ENCODE data around the gene CTIF.

CTIF gene

DNA sequence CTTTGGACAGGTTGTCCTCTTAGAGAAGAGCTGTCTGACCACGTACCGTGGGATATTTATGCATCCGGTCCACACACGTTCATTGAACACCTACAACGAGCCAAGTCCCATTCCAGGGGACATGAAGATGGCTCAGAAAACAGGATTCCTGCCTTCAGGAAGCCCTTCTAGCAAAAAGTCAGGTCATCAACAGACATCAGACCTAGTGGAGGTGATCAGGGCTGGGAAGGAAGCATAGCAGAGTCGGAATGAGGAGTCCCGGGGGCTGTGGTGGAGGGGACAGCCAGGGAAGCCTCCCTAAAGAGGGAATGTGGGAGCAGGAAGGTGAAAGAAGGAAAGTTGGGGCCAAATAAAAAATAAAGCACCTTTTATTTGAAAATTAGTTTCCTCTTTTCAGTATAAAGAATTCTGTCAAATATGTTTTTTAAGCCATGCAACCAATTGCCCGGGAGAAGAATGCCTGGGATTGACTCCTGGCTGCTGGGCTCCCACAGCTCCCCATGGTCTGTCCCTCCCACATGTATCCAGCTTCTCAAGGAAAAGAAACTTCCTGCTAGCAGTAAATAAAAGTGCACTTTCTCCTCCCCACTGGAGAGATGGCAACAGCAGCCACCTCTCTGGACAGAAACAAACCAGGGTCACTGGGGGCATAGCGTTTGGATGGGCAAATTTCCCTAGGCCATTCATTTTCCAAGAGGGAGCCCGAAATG lies 267.1 kb downstream of the CTIF start:
- TF ChIP-seq, protein P1, sequence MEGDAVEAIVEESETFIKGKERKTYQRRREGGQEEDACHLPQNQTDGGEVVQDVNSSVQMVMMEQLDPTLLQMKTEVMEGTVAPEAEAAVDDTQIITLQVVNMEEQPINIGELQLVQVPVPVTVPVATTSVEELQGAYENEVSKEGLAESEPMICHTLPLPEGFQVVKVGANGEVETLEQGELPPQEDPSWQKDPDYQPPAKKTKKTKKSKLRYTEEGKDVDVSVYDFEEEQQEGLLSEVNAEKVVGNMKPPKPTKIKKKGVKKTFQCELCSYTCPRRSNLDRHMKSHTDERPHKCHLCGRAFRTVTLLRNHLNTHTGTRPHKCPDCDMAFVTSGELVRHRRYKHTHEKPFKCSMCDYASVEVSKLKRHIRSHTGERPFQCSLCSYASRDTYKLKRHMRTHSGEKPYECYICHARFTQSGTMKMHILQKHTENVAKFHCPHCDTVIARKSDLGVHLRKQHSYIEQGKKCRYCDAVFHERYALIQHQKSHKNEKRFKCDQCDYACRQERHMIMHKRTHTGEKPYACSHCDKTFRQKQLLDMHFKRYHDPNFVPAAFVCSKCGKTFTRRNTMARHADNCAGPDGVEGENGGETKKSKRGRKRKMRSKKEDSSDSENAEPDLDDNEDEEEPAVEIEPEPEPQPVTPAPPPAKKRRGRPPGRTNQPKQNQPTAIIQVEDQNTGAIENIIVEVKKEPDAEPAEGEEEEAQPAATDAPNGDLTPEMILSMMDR (IDR thresholded peaks at IDR 0.05; ENCODE audit: low read depth, low read length, missing control alignments), result no peak

DNA sequence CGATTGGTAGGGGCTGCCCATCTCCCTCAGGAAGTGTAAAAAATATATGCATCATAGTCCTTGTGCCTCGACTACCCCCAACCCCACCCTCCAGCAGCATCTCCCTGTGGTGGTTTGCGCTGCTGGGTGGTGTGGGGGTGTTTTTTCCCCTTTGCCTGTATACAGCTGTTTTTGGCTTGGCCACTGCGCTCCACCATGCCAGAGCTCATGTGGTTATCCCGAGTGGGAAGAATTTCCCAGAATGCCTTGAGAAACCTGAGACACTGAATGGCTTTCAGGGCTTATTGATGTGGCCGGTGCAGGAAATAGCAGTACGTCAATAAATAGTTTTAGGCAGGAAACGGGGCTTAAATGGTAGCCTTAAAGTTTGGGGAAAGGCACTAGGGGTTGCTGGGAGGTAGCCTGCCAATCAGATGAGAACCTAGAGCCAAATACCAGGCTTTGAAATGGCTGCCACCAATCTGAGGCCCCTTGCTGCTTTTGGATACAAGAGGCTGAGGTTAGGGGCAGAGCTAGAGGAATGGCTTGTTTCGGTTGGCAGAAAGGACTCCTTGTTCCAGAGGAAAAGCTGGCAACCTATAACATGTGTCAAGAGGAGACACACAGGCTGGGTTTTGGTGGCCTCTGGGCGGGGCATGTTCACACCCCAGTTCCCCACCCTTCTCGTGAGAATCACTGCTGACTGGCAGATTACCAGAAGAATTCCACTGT lies 267.9 kb downstream of the CTIF start:
- H3K36me3 ChIP-seq (replicated peaks), result peaks cover 11% of the 10 kb centered on the region
- H3K4me3 ChIP-seq (ENCODE audit: low read depth, low read length), result no peak overlapping the region
- H3K27me3 ChIP-seq (replicated peaks), result no peaks in the 10 kb centered on the region
- no peak for DNase-seq
- TF ChIP-seq, protein P1 (IDR thresholded peaks at IDR 0.05; ENCODE audit: low read depth, low read length, missing control alignments), result no peak
- in situ Hi-C loops (cut with HindIII; ENCODE audit: low pct_ligation_motif_present, low sequenced_read_pairs), result no loop called here
- no peak overlapping the region for H3K27ac ChIP-seq

More for the DNA sequence above, 267.1 kb downstream of the CTIF start:
- Histone ChIP-seq H3K27me3 (replicated peaks) (no peaks in the 10 kb centered on the region), H3K36me3 (replicated peaks) (peaks cover 11% of the 10 kb centered on the region), H3K27ac (no peak overlapping the region), H3K4me3 (ENCODE audit: low read depth, low read length) (no peak overlapping the region)
- in situ Hi-C loops (cut with HindIII; ENCODE audit: low pct_ligation_motif_present, low sequenced_read_pairs), result no loop called here
- no peak for DNase-seq

DNA sequence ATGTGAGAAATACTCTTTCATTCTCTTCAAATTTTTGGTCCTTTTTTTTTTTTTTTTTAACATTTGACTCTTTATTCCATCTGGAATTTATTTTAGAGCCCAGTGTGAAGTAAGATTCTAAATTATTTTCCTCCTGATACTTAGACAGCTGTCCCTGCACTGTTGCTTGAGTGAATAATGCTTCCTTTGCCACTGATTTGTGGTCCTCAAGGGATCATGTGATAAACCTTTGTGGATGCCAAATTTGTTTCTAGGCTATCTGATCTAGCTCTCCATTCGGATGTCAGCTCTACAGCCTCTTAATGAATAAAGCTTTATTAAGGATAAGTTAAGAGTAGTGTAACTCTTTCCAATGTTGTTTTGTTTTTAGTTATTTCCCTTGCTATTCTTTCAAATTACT lies 269.6 kb downstream of the CTIF start:
- Histone ChIP-seq H3K4me3 (ENCODE audit: low read depth, low read length) (no peak overlapping the region), H3K36me3 (replicated peaks) (peaks cover 8% of the 10 kb centered on the region), H3K27ac (no peak overlapping the region), H3K27me3 (replicated peaks) (no peaks in the 10 kb centered on the region)
- TF ChIP-seq, protein P1 (IDR thresholded peaks at IDR 0.05; ENCODE audit: low read depth, low read length, missing control alignments), result no peak
- in situ Hi-C loops (cut with HindIII; ENCODE audit: low pct_ligation_motif_present, low sequenced_read_pairs), result no loop called here
- DNase-seq, result no peak

DNA sequence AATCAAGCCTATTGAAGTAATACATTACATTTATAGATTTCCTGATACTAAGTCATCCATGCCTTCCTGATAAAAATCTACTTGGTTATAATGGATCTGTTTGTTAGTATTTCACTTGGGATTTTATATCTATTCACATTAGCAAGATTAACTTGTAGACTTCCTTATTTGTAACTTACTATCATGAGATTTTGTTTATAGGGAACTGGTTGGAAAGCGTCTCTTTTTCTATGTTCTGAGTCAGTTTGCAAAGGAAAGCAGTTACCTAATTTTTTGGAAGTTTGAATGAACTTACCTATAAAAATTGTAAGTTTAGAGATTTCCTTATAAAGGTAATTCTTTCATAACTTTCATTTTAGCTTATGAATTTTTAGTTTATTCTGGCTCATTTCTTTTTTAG lies 270.5 kb downstream of the CTIF start:
- DNase-seq, result no peak
- TF ChIP-seq, protein P1 (IDR thresholded peaks at IDR 0.05; ENCODE audit: low read depth, low read length, missing control alignments), result no peak
- Histone ChIP-seq H3K36me3 (replicated peaks) (peaks cover under 1% of the 10 kb centered on the region), H3K27me3 (replicated peaks) (no peaks in the 10 kb centered on the region), H3K27ac (no peak overlapping the region), H3K4me3 (ENCODE audit: low read depth, low read length) (no peak overlapping the region)
- in situ Hi-C loops (cut with HindIII; ENCODE audit: low pct_ligation_motif_present, low sequenced_read_pairs), result no loop called here

DNA sequence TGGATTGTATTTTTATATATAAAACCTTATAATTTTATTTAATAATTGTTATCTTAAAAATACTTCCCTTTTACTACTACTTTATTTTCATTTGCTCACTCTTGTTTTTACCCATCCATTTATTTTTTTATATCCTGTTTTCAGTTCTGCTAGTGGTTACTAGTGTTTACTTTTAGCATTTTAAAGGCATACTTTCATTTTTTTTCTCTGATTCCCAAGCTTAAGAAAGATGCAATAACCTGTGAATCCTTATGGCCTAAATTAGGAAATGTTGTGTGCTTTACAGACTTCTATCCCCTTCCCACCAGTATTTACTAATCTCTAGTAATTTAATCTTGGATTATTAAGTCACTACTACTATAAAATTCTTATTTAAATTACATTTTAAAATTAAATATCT lies 272.0 kb downstream of the CTIF start:
- no peak for DNase-seq
- H3K4me3 ChIP-seq (ENCODE audit: low read depth, low read length), result no peak overlapping the region
- TF ChIP-seq, protein P1 (IDR thresholded peaks at IDR 0.05; ENCODE audit: low read depth, low read length, missing control alignments), result no peak
- no peaks in the 10 kb centered on the region for H3K36me3 ChIP-seq (replicated peaks)
- no peaks in the 10 kb centered on the region for H3K27me3 ChIP-seq (replicated peaks)
- in situ Hi-C loops (cut with HindIII; ENCODE audit: low pct_ligation_motif_present, low sequenced_read_pairs), result no loop called here
- H3K27ac ChIP-seq, result no peak overlapping the region

Measured in brain microvascular endothelial cell (primary cell).